ENCODE measurements around the gene ORM2.

GRCh38 chr9:114341152-114341830, 11.6 kb downstream of the ORM2 start:
- TF ChIP-seq CTCF (conservative IDR thresholded peaks at IDR 0.05; ENCODE audit: low read length), result no peak
- no peak for TF ChIP-seq EZH2phosphoT487 (IDR thresholded peaks at IDR 0.05; ENCODE audit: borderline replicate concordance)

All from Loucy (cell line).